Testis (tissue), 2 donors: ENCODE results near the gene FHOD3.

Experiments used
- POLR2A ChIP-seq: fragments of 450-650 bp; IDR thresholded peaks from one replicate; pipeline ENCODE4 v1.6.1; 2017; ENCODE audit warnings: antibody characterized with exemption, mild to moderate bottlenecking, moderate library complexity
- TF ChIP-seq, protein P1 (sequence below), 3 experiments: fragments of 450-650 bp in 2 of 3; fragments of 200-600 bp in 1 of 3; sonication (generic) in 1 of 3; IDR thresholded peaks; one replicate each; pipeline ENCODE4 v1.5.1; 2016 to 2019; ENCODE audit warnings: antibody characterized with exemption in 3 of 3, mild to moderate bottlenecking in 2 of 3, moderate library complexity in 1 of 3

DNA sequence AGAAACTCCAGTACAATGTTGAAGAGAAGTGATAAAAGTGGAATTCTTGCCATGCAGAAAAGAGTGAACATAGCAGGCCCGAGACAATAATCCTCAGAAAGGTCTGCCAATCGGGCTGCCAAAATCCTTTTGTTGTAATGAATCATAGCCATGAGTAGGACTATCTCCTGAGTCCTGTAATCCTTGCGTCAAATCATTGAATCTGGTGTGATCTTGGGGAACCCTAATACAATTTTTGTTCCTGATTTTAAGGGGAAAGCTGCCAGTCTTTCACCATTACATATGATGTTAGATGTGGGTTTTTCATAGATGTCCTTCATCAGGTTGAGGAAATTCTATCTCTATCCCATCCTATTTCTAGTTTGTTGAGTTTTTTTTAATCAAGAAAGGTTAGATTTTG is 529.0 kb downstream of the FHOD3 start:
- TF ChIP-seq, protein P1, sequence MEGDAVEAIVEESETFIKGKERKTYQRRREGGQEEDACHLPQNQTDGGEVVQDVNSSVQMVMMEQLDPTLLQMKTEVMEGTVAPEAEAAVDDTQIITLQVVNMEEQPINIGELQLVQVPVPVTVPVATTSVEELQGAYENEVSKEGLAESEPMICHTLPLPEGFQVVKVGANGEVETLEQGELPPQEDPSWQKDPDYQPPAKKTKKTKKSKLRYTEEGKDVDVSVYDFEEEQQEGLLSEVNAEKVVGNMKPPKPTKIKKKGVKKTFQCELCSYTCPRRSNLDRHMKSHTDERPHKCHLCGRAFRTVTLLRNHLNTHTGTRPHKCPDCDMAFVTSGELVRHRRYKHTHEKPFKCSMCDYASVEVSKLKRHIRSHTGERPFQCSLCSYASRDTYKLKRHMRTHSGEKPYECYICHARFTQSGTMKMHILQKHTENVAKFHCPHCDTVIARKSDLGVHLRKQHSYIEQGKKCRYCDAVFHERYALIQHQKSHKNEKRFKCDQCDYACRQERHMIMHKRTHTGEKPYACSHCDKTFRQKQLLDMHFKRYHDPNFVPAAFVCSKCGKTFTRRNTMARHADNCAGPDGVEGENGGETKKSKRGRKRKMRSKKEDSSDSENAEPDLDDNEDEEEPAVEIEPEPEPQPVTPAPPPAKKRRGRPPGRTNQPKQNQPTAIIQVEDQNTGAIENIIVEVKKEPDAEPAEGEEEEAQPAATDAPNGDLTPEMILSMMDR (IDR thresholded peaks at IDR 0.05), result no peak
- TF ChIP-seq POLR2A, result no peak
